ENCODE measurements around the gene ACVR1C.
A peak's percentile ranks its signal among the peaks of the same experiment; 100 is the strongest.

ACVR1C gene

GRCh38 chr2:157498483-157498882 lies 130.2 kb downstream of the ACVR1C start:
- no peak for DNase-seq (ENCODE audit: low read depth in 2 of 2, low spot score in 1 of 2)

GRCh38 chr2:157497638-157498314 lies 130.9 kb downstream of the ACVR1C start:
- no peak for DNase-seq (ENCODE audit: low read depth in 2 of 2, low spot score in 1 of 2)

- DNase-seq (ENCODE audit: low read depth in 2 of 2, low spot score in 1 of 2) = peak; percentile 39 to 42
These were observed 136.4 kb downstream of the ACVR1C start for GRCh38 chr2:157492189-157492773.

GRCh38 chr2:157489983-157490382 lies 138.7 kb downstream of the ACVR1C start:
- DNase-seq (ENCODE audit: low read depth in 2 of 2, low spot score in 1 of 2) = no peak

GRCh38 chr2:157488877-157489276 lies 139.8 kb downstream of the ACVR1C start:
- no peak for DNase-seq (ENCODE audit: low read depth in 2 of 2, low spot score in 1 of 2)

GRCh38 chr2:157487747-157488146 lies 140.9 kb downstream of the ACVR1C start:
- DNase-seq (ENCODE audit: low read depth in 2 of 2, low spot score in 1 of 2) = no peak

GRCh38 chr2:157487271-157487610 lies 141.4 kb downstream of the ACVR1C start:
- DNase-seq (ENCODE audit: low read depth in 2 of 2, low spot score in 1 of 2) = no peak

GRCh38 chr2:157486596-157487270 lies 141.9 kb downstream of the ACVR1C start:
- DNase-seq (ENCODE audit: low read depth in 2 of 2, low spot score in 1 of 2) = no peak

- no peak for DNase-seq (ENCODE audit: low read depth in 2 of 2, low spot score in 1 of 2)
These were observed 148.3 kb downstream of the ACVR1C start for GRCh38 chr2:157480182-157480961.

GRCh38 chr2:157479081-157480027 lies 149.3 kb downstream of the ACVR1C start:
- DNase-seq (ENCODE audit: low read depth in 2 of 2, low spot score in 1 of 2) = no peak

- DNase-seq (ENCODE audit: low read depth in 2 of 2, low spot score in 1 of 2) = no peak
These were observed 150.7 kb downstream of the ACVR1C start for GRCh38 chr2:157477919-157478318.

GRCh38 chr2:157476953-157477709 lies 151.5 kb downstream of the ACVR1C start:
- DNase-seq (ENCODE audit: low read depth in 2 of 2, low spot score in 1 of 2) = no peak
